DND-41 (cell line): ENCODE data around the gene HSPA2.
A peak's percentile ranks its signal among the peaks of the same experiment; 100 is the strongest.

ENCODE experiments used
- ATAC-seq: fragments of 200-7000 bp; cut with Tn5 transposase; 3 replicates; pipeline ENCODE4 v1.9.1; 2021; ENCODE audit warnings: low read depth; ENCODE audit not compliant: insufficient read depth
- DNase-seq: peaks from one replicate; pipeline ENCODE4 v3.0.0-alpha.2; 2020
- H2AFZ ChIP-seq: 2 replicates; pipeline ENCODE4 v1.6.0; 2012; ENCODE audit warnings: low read depth, low read length
- H3K27ac ChIP-seq: 2 replicates; pipeline ENCODE4 v1.5.1; 2012; ENCODE audit warnings: low read length, inconsistent platforms
- H3K27me3 ChIP-seq: fragments of 200-600 bp; sonication (generic); 2 replicates; pipeline ENCODE4 v1.6.0; 2012; ENCODE audit warnings: low read length, mild to moderate bottlenecking, inconsistent platforms; ENCODE audit not compliant: insufficient read depth, poor library complexity
- H3K36me3 ChIP-seq: 2 replicates; pipeline ENCODE4 v1.5.1; 2012; ENCODE audit warnings: low read length, inconsistent platforms; ENCODE audit not compliant: insufficient read depth
- H3K4me1 ChIP-seq: 2 replicates; pipeline ENCODE4 v1.5.1; 2012; ENCODE audit warnings: mild to moderate bottlenecking, low read length; ENCODE audit not compliant: insufficient read depth
- H3K4me2 ChIP-seq: 2 replicates; pipeline ENCODE4 v1.6.0; 2012; ENCODE audit warnings: mild to moderate bottlenecking, moderate library complexity, low read length, inconsistent platforms; ENCODE audit not compliant: insufficient read depth
- H3K4me3 ChIP-seq, 2 experiments: fragments of 200-600 bp in 1 of 2; shearing (Covaris generic) in 1 of 2; 2 replicates each; pipeline ENCODE4 v1.5.1; 2012 to 2016; ENCODE audit warnings: inconsistent platforms in 2 of 2, low read length in 2 of 2, mild to moderate bottlenecking in 2 of 2, low read depth in 1 of 2, moderate library complexity in 1 of 2
- H3K79me2 ChIP-seq: 2 replicates; pipeline ENCODE4 v1.6.0; 2012; ENCODE audit warnings: low read length, inconsistent platforms; ENCODE audit not compliant: insufficient read depth
- H3K9ac ChIP-seq: 2 replicates; pipeline ENCODE4 v1.6.0; 2012; ENCODE audit warnings: low read depth, mild to moderate bottlenecking, inconsistent platforms, low read length, moderate library complexity
- H3K9me3 ChIP-seq: 2 replicates; pipeline ENCODE4 v1.5.1; 2012; ENCODE audit warnings: low read length, moderate library complexity, mild to moderate bottlenecking, inconsistent platforms; ENCODE audit not compliant: insufficient read depth, severe bottlenecking
- H4K20me1 ChIP-seq: 2 replicates; pipeline ENCODE4 v1.6.0; 2012; ENCODE audit warnings: low read length; ENCODE audit not compliant: insufficient read depth
- EZH2 ChIP-seq: IDR thresholded peaks from 3 replicates; pipeline ENCODE4 v1.6.1; 2012; ENCODE audit warnings: borderline replicate concordance, low read depth, mild to moderate bottlenecking, moderate library complexity, low read length, inconsistent platforms; ENCODE audit not compliant: severe bottlenecking
- TF ChIP-seq, protein P1 (sequence below): IDR thresholded peaks from 2 replicates; pipeline ENCODE4 v1.5.1; 2012; ENCODE audit warnings: borderline replicate concordance, low read length, moderate library complexity, mild to moderate bottlenecking; ENCODE audit not compliant: poor library complexity, severe bottlenecking; ENCODE audit errors: extremely low read depth

HSPA2 gene

DNA sequence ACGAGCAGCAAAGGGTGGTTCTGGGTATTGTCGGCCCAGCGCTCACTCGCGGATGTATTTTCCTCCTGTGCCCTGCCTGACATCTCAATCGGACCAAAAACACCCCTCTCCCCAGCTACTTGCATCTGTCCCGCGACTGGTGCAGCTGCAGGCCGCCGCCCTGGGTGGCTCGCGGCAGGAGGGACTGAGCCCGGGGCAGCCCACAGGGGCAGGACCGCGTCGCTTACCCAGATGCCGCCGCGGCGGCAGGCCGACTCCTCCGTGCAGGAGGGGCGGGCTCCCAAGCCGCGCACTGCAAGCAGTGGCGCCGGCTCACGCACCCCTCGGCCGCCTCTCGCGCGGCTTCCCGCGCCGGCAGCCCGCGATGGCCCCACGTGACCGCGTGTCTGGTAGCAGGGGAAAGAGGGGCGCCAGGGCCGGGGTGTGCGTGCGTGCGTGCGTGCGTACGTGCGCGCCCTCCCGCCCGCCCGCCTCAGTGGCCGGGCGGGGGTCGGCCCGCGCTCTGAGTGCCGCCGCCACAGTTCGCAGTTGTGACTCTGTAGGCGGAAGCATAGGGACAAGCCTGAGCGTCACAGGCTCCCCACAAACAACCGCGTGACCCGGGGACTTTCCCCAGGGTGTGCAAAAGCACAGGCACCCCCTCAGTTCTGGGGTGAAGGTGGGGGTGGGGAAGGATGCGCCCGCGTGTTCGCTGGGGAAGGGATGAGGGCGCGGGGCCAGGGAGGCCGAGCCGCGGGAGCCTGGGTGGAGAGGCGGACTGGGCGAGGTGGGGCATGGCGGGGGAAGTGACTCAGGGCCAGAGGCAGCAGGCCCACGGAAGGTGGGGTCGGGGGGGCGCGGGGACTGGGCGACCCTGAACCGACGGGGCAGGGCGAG lies 36.9 kb upstream of the HSPA2 start, which contains the start of gene ZBTB25:
Gene ZBTB25 (minus strand): TSS at position 405 of the 876 bp plus-strand sequence. CDS start 13,305 bp downstream, outside the sequence.
- Histone ChIP-seq H3K79me2 (peaks cover 95% of the 10 kb centered on the region), H3K36me3 (peaks cover 9% of the 10 kb centered on the region), H2AFZ (peak within 1 kb of the TSS; percentile 76), H3K27ac (peak within 1 kb of the TSS; percentile 97), H3K9ac (peak within 1 kb of the TSS; percentile 98), H3K4me2 (peak within 1 kb of the TSS; percentile 81), H4K20me1 (peaks cover 34% of the 10 kb centered on the region), H3K4me3 (peak within 1 kb of the TSS; percentile 58 to 65), H3K4me1 (peaks cover 69% of the 10 kb centered on the region), H3K9me3 (no peaks in the 10 kb centered on the region), H3K27me3 (no peaks in the 10 kb centered on the region)
- DNase-seq (peak; percentile 94), ATAC-seq (peak; percentile 71)
- TF ChIP-seq EZH2 = no peak
- TF ChIP-seq, protein P1, sequence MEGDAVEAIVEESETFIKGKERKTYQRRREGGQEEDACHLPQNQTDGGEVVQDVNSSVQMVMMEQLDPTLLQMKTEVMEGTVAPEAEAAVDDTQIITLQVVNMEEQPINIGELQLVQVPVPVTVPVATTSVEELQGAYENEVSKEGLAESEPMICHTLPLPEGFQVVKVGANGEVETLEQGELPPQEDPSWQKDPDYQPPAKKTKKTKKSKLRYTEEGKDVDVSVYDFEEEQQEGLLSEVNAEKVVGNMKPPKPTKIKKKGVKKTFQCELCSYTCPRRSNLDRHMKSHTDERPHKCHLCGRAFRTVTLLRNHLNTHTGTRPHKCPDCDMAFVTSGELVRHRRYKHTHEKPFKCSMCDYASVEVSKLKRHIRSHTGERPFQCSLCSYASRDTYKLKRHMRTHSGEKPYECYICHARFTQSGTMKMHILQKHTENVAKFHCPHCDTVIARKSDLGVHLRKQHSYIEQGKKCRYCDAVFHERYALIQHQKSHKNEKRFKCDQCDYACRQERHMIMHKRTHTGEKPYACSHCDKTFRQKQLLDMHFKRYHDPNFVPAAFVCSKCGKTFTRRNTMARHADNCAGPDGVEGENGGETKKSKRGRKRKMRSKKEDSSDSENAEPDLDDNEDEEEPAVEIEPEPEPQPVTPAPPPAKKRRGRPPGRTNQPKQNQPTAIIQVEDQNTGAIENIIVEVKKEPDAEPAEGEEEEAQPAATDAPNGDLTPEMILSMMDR = no peak

DNA sequence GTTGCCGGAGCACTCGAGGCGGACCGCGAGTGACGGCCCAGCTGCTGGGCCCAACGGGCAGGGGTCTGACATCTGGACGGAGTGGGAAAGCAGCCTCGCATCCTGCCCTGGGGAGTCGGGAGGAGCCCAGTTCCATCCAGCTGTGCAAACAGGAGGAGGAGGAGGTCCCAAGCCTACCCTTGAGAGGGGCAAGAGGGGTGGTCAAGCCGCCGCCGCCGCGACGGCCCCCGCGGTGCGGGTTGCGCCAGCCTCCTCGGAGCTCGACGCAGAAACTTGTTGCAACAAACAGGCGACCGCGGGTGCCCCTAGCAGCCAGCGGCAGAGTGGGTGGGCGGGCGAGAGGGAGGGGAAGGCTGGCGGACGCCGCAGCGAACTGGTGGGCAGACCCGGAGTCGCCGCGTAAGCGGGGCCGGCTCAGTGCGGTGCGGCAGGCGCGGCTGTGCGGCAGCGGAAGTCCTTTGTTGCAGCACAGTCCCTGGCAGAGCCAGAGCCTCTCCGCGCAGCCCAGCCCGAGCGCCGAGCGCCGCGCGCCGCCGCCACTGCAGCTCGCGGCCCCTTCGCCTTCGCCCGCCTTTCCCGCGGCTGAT lies 36.1 kb upstream of the HSPA2 start, which contains the start of gene ZBTB1:
Gene ZBTB1 (plus strand): TSS at position 461 of the 587 bp plus-strand sequence. CDS start 16,735 bp downstream, outside the sequence.
- Histone ChIP-seq H3K4me2 (peak within 1 kb of the TSS; percentile 81), H3K9me3 (no peaks in the 10 kb centered on the region), H3K4me1 (peaks cover 72% of the 10 kb centered on the region), H3K9ac (peak within 1 kb of the TSS; percentile 98), H3K27ac (peak within 1 kb of the TSS; percentile 97), H3K79me2 (peaks cover 95% of the 10 kb centered on the region), H3K36me3 (peaks cover 4% of the 10 kb centered on the region), H3K27me3 (no peaks in the 10 kb centered on the region), H3K4me3 (peak within 1 kb of the TSS; percentile 58 to 65), H4K20me1 (peaks cover 41% of the 10 kb centered on the region), H2AFZ (peak within 1 kb of the TSS; percentile 76)
- peak; percentile 88 for DNase-seq
- TF ChIP-seq EZH2 = no peak
- TF ChIP-seq, protein P1 = no peak
- ATAC-seq = peak; percentile 59

DNA sequence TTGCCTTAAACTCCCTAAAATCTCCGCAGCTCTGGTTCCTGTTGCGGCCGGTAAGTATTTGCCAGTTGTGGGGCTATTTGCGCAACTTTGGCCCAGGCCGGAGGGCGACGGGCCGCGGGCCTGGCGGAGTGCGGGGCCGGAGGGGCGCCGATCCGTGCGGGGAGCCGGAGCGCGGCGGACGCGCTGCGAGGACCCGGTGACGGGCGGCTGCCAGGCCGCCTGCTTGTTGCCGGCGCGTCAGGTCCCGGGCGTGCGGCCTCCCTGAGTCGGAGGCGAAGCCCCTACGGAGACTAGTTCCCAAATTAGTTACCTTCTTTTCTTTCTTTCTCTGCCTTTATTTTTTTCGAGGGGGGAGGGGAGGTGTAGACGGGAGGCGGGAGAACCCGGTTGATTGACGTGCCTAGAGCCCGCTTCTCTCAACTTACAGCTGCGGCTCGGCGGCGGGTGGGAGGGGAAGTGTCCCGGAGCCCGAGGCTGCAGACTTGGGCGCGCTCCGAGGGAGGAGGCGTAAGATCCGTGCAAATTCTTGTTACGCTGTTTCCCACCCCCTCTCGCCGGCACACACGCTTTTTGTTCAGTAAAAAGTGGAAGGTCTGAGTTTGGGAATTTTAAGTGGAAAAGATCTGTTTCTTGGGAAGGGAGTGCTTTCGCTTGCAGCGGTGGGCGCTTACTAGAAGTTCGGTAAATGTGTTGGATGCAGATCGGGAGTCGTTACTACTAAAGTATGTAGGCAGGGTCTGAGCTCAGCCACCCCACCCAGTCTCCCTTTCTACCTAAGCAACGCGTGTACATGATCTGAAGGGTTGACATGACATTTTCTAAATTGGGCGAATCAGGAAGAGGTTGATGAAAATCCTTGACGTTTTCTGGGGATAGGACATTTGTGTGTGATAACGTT lies 35.4 kb upstream of the HSPA2 start:
- H3K36me3 ChIP-seq = peaks cover 4% of the 10 kb centered on the region
- H3K4me1 ChIP-seq = peaks cover 68% of the 10 kb centered on the region
- TF ChIP-seq EZH2 = no peak
- TF ChIP-seq, protein P1 = no peak
- peak overlapping the region; percentile 81 for H3K4me2 ChIP-seq
- peak; percentile 91 for DNase-seq
- H2AFZ ChIP-seq = peak overlapping the region; percentile 76
- peak overlapping the region; percentile 58 to 65 for H3K4me3 ChIP-seq
- H3K27me3 ChIP-seq = no peaks in the 10 kb centered on the region
- H4K20me1 ChIP-seq = peaks cover 41% of the 10 kb centered on the region
- H3K27ac ChIP-seq = peak overlapping the region; percentile 97
- peak; percentile 52 for ATAC-seq
- peak overlapping the region; percentile 98 for H3K9ac ChIP-seq
- H3K79me2 ChIP-seq = peaks cover 94% of the 10 kb centered on the region
- no peaks in the 10 kb centered on the region for H3K9me3 ChIP-seq
